ENCODE results near the gene ST7L. TPM values are rescaled to one million over a fixed set of nuclear protein-coding genes. Genes with fewer than 3 reads are reported as not detected.

The ST7L gene
- total RNA-seq, 3 donors from 2014 or later (not counting 1 experiment from before 2014, with no cell fraction given) = 23.5 to 32.3 (median 30.1) TPM

DNA sequence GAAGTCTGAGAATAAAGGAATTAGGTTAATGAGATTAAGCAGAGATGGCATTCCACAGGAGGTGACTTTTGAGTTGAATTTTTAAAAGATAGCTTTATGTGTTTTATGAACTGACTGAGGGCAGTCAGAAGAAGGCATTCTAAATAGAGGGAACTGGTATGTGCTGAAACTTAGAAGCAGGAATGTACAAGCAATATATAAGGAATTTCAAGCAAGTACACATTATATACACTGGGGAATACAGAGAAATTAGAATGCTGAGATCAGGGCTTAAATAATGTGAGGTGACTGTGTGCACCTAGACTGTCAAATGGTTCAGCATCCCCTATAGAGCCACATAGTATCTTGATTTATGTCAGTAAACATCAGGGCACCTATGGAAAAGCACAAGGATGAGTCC lies 90.9 kb downstream of the ST7L start:
- ATAC-seq = no peak
- H3K36me3 ChIP-seq (ENCODE audit: control insufficient read depth, insufficient read depth, low read length) = peaks cover 4% of the 10 kb centered on the region

GRCh38 chr1:112527266-112528010 lies 91.5 kb downstream of the ST7L start:
- Histone ChIP-seq H3K36me3 (ENCODE audit: control insufficient read depth, insufficient read depth, low read length) (peaks cover 4% of the 10 kb centered on the region), H3K27me3 (ENCODE audit: control insufficient read depth, insufficient read depth, low read length) (no peaks in the 10 kb centered on the region), H3K9me3 (ENCODE audit: control insufficient read depth, insufficient read depth, low read length) (no peaks in the 10 kb centered on the region), H3K27ac (ENCODE audit: low read length) (no peak overlapping the region), H3K4me1 (ENCODE audit: control insufficient read depth, insufficient read depth, low read length) (no peaks in the 10 kb centered on the region), H3K4me3 (ENCODE audit: low read length) (no peak overlapping the region)
- Mint-ChIP-seq H3K27ac (no peak overlapping the region), H3K36me3 (no peaks in the 10 kb centered on the region), H3K4me1 (no peaks in the 10 kb centered on the region), H3K27me3 (ENCODE audit: low read depth in 2 of 2) (no peaks in the 10 kb centered on the region), H3K9me3 (no peaks in the 10 kb centered on the region), H3K4me3 (no peak overlapping the region)
- WGBS (ENCODE audit: insufficient coverage) = 92% methylated on average over 3 of the region's 4 CpGs
- DNase-seq = no peak
- ATAC-seq = no peak
- TF ChIP-seq, protein P1, sequence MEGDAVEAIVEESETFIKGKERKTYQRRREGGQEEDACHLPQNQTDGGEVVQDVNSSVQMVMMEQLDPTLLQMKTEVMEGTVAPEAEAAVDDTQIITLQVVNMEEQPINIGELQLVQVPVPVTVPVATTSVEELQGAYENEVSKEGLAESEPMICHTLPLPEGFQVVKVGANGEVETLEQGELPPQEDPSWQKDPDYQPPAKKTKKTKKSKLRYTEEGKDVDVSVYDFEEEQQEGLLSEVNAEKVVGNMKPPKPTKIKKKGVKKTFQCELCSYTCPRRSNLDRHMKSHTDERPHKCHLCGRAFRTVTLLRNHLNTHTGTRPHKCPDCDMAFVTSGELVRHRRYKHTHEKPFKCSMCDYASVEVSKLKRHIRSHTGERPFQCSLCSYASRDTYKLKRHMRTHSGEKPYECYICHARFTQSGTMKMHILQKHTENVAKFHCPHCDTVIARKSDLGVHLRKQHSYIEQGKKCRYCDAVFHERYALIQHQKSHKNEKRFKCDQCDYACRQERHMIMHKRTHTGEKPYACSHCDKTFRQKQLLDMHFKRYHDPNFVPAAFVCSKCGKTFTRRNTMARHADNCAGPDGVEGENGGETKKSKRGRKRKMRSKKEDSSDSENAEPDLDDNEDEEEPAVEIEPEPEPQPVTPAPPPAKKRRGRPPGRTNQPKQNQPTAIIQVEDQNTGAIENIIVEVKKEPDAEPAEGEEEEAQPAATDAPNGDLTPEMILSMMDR (IDR thresholded peaks at IDR 0.05) = no peak
- intact Hi-C loops (cut with micrococcal nuclease) = no loop called here

More for the DNA sequence above, 90.9 kb downstream of the ST7L start:
- H3K4me3 Mint-ChIP-seq = no peak overlapping the region
- Histone ChIP-seq H3K27ac (ENCODE audit: low read length) (no peak overlapping the region), H3K4me1 (ENCODE audit: control insufficient read depth, insufficient read depth, low read length) (no peaks in the 10 kb centered on the region), H3K9me3 (ENCODE audit: control insufficient read depth, insufficient read depth, low read length) (no peaks in the 10 kb centered on the region), H3K27me3 (ENCODE audit: control insufficient read depth, insufficient read depth, low read length) (no peaks in the 10 kb centered on the region), H3K4me3 (ENCODE audit: low read length) (no peak overlapping the region)
- TF ChIP-seq, protein P1 (IDR thresholded peaks at IDR 0.05) = no peak
- no peak overlapping the region for H3K27ac Mint-ChIP-seq
- H3K9me3 Mint-ChIP-seq = no peaks in the 10 kb centered on the region
- no peaks in the 10 kb centered on the region for H3K27me3 Mint-ChIP-seq (ENCODE audit: low read depth in 2 of 2)
- H3K36me3 Mint-ChIP-seq = no peaks in the 10 kb centered on the region
- H3K4me1 Mint-ChIP-seq = no peaks in the 10 kb centered on the region
- DNase-seq = no peak
- intact Hi-C loops (cut with micrococcal nuclease) = no loop called here

DNA sequence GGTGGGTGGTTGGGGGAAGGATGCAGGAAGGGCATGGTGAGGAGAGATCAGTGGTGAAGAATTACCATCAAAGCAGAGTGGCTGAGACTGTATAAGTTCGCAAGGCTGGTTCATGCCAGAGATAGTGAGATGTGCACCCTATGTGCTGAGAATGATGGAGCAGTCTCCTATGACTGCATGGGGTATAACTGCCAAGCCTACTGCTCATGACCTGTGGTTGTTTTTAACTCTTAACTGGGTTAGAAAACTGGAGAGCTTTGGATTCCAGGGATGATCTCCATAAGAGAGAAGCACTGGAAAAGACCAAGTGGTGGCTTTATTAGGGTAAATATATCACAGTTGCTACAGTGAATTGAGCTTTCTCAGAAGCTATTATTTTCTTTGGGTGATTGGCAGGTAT lies 94.0 kb downstream of the ST7L start:
- no peak overlapping the region for H3K4me3 Mint-ChIP-seq
- no peak overlapping the region for H3K27ac Mint-ChIP-seq

More for the DNA sequence above, 94.0 kb downstream of the ST7L start:
- no peaks in the 10 kb centered on the region for H3K36me3 Mint-ChIP-seq
- WGBS (ENCODE audit: insufficient coverage) = 87% methylated on average over 1 of the region's 1 CpG
- TF ChIP-seq, protein P1 (IDR thresholded peaks at IDR 0.05) = no peak
- ATAC-seq (no peak), DNase-seq (no peak)
- no peaks in the 10 kb centered on the region for H3K27me3 Mint-ChIP-seq (ENCODE audit: low read depth in 2 of 2)
- no peaks in the 10 kb centered on the region for H3K27me3 ChIP-seq (ENCODE audit: control insufficient read depth, insufficient read depth, low read length)
- intact Hi-C loops (cut with micrococcal nuclease) = no loop called here
- no peak overlapping the region for H3K4me3 ChIP-seq (ENCODE audit: low read length)
- no peak overlapping the region for H3K27ac ChIP-seq (ENCODE audit: low read length)
- H3K9me3 Mint-ChIP-seq = no peaks in the 10 kb centered on the region
- no peaks in the 10 kb centered on the region for H3K9me3 ChIP-seq (ENCODE audit: control insufficient read depth, insufficient read depth, low read length)
- H3K4me1 Mint-ChIP-seq = no peaks in the 10 kb centered on the region
- H3K36me3 ChIP-seq (ENCODE audit: control insufficient read depth, insufficient read depth, low read length) = peaks cover 4% of the 10 kb centered on the region
- no peaks in the 10 kb centered on the region for H3K4me1 ChIP-seq (ENCODE audit: control insufficient read depth, insufficient read depth, low read length)

Measured in natural killer cell (primary cell).